NCI-H1092 (cell line): Measurements from ENCODE around the gene PLET1.
"Not testable (repeated sequence)": the region's sequence is repeated elsewhere in the genome, so short reads cannot be mapped to it uniquely, and the experiment has no call there.

Source experiments
- DNase-seq: peaks from one replicate; lab custom pipeline; 2025; lab: John Stamatoyannopoulos, UW

The PLET1 gene

GRCh38 chr11:112211536-112211935, 49.1 kb downstream of the PLET1 start:
- no peak for DNase-seq

GRCh38 chr11:112210890-112211289, 49.8 kb downstream of the PLET1 start:
- no peak for DNase-seq

GRCh38 chr11:112206071-112206470, 54.6 kb downstream of the PLET1 start:
- no peak for DNase-seq

- DNase-seq, result no peak
Measured at GRCh38 chr11:112200252-112200651, 60.4 kb downstream of the PLET1 start.

- DNase-seq, result not testable (repeated sequence)
Measured at GRCh38 chr11:112199101-112199500, 61.6 kb downstream of the PLET1 start.
